Endodermal cell (in vitro differentiated cells): ENCODE results near the gene STRADA. TPM values are rescaled to one million over a fixed set of nuclear protein-coding genes. Genes with fewer than 3 reads are reported as not detected.

Experiments used
- DNase-seq: peaks from one replicate; pipeline ENCODE4 v3.0.0-alpha.2; 2017
- H3K27ac ChIP-seq: 2 replicates; pipeline ENCODE4 v1.5.1; 2013; ENCODE audit warnings: mild to moderate bottlenecking, low read depth, low read length, moderate library complexity
- H3K27me3 ChIP-seq: 2 replicates; pipeline ENCODE4 v1.6.1; 2013; ENCODE audit warnings: mild to moderate bottlenecking, low read length, moderate library complexity; ENCODE audit not compliant: insufficient read depth, control insufficient read depth, poor library complexity, severe bottlenecking
- H3K36me3 ChIP-seq: 2 replicates; pipeline ENCODE4 v1.7.0; 2013; ENCODE audit warnings: mild to moderate bottlenecking, low read length, moderate library complexity; ENCODE audit not compliant: control insufficient read depth, insufficient read depth
- H3K4me1 ChIP-seq: one replicate; pipeline ENCODE4 v1.7.0; 2013; ENCODE audit warnings: low read length; ENCODE audit not compliant: control insufficient read depth, insufficient read depth
- H3K4me3 ChIP-seq: 2 replicates; pipeline ENCODE4 v1.5.1; 2013; ENCODE audit warnings: mild to moderate bottlenecking, low read length, moderate library complexity
- H3K9ac ChIP-seq: 2 replicates; pipeline ENCODE4 v1.6.1; 2013; ENCODE audit warnings: mild to moderate bottlenecking, low read length, moderate library complexity; ENCODE audit not compliant: poor library complexity, severe bottlenecking; ENCODE audit errors: extremely low read depth
- H3K9me3 ChIP-seq: 2 replicates; pipeline ENCODE4 v1.6.1; 2013; ENCODE audit warnings: mild to moderate bottlenecking, low read length, moderate library complexity; ENCODE audit not compliant: control insufficient read depth
- H3K27ac Mint-ChIP-seq: 2 replicates; pipeline ENCODE4 v1.8.0; 2020; ENCODE audit warnings: mixed read lengths
- H3K27me3 Mint-ChIP-seq: 2 replicates; pipeline ENCODE4 v1.8.0; 2021; ENCODE audit warnings: mild to moderate bottlenecking, mixed read lengths; ENCODE audit not compliant: insufficient read depth
- H3K36me3 Mint-ChIP-seq: 2 replicates; pipeline ENCODE4 v1.8.0; 2020; ENCODE audit warnings: low read depth, mixed read lengths
- H3K4me1 Mint-ChIP-seq: 2 replicates; pipeline ENCODE4 v1.8.0; 2020; ENCODE audit warnings: mixed read lengths
- H3K4me3 Mint-ChIP-seq: 2 replicates; pipeline ENCODE4 v1.8.0; 2020; ENCODE audit warnings: mild to moderate bottlenecking, moderate library complexity, mixed read lengths
- H3K9me3 Mint-ChIP-seq: 2 replicates; pipeline ENCODE4 v1.8.0; 2020; ENCODE audit warnings: mild to moderate bottlenecking, mixed read lengths
- CTCF ChIP-seq: fragments of 200-600 bp; sonication (generic); conservative IDR thresholded peaks from 2 replicates; pipeline ENCODE4 v1.5.0; 2021; ENCODE audit warnings: antibody characterized with exemption, mild to moderate bottlenecking
- WGBS, 2 experiments: methylation state at CpG; one replicate each; pipeline versions ENCODE4 v1.1.5 to v1.1.7; 2013; ENCODE audit warnings: missing lambda C conversion rate in 2 of 2, mixed read lengths in 1 of 2; ENCODE audit not compliant: insufficient coverage in 1 of 2, insufficient read length in 1 of 2; 5-methylcytosine and 5-hydroxymethylcytosine counted together
- total RNA-seq, 2 donors: library from RNA; stranded (reverse); fragmentation: NEBNext Ultra II Directional in 1 of 2; extraction: Animal tissue kit (Norgen Biotek cat#: 25700) in 1 of 2; gene quantifications; 2 replicates in 1 of 2; 3 replicates in 1 of 2; pipeline ENCODE4 v1.2.1, GENCODE V29; 2021

The STRADA gene
- total RNA-seq, 2 donors from 2014 or later: 49.7 to 73.1 TPM

DNA sequence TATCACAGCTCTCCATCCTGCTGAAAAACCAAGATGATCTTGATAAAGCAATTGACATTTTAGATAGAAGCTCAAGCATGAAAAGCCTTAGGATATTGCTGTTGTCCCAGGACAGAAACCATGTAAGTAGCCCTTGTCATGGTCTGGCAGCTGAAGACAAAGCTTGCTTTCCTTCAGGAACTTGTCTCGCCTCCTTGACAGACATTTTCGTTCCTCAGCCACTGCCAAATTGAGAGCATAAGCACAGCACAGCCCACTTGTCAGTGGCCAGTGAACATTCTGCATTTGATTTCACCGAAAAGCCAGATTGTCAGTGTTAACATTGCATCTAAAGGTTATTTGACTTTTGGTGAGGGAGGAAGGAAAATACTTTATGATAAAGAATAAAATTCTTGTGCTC lies 83.8 kb downstream of the STRADA start:
- H3K27me3 Mint-ChIP-seq: no peaks in the 10 kb centered on the region
- Histone ChIP-seq H3K27ac (no peak overlapping the region), H3K36me3 (peaks cover 32% of the 10 kb centered on the region), H3K9ac (no peak overlapping the region), H3K4me1 (no peaks in the 10 kb centered on the region), H3K4me3 (no peak overlapping the region), H3K27me3 (no peaks in the 10 kb centered on the region), H3K9me3 (no peaks in the 10 kb centered on the region)
- no peaks in the 10 kb centered on the region for H3K4me1 Mint-ChIP-seq
- no peaks in the 10 kb centered on the region for H3K9me3 Mint-ChIP-seq
- no peak for DNase-seq
- peaks cover 38% of the 10 kb centered on the region for H3K36me3 Mint-ChIP-seq
- no peak overlapping the region for H3K27ac Mint-ChIP-seq
- 89 to 100% methylated on average over 2 to 3 of the region's 3 CpGs for WGBS, 2 experiments
- no peak for TF ChIP-seq CTCF
- no peak overlapping the region for H3K4me3 Mint-ChIP-seq

DNA sequence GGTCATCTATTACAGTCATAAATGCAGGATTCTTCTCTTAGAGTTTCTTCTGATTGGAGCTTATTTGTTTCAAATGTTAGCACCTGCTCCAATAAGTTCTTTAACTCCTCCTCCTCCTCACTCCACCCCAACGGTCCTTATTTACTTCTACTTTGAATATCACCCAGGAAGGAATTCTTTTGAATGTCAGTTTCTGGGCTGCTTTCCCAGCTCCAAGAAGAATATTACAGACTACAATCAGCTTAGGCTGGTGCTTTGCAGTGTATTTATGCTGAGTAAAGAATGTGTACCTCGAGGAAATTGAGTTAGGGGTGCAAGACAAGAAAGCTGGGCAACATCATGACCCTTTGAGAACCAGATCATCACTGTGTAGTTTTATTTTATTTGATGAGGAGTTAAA lies 88.5 kb downstream of the STRADA start:
- TF ChIP-seq CTCF: no peak
- Mint-ChIP-seq H3K9me3 (no peaks in the 10 kb centered on the region), H3K27me3 (no peaks in the 10 kb centered on the region), H3K27ac (no peak overlapping the region), H3K4me3 (no peak overlapping the region), H3K36me3 (peaks cover 28% of the 10 kb centered on the region), H3K4me1 (peaks cover 3% of the 10 kb centered on the region)
- H3K4me3 ChIP-seq: no peak overlapping the region
- no peak overlapping the region for H3K27ac ChIP-seq
- H3K36me3 ChIP-seq: peaks cover 23% of the 10 kb centered on the region
- no peaks in the 10 kb centered on the region for H3K27me3 ChIP-seq
- H3K9me3 ChIP-seq: no peaks in the 10 kb centered on the region
- no peak for DNase-seq
- 80 to 88% methylated on average over 2 of the region's 2 CpGs for WGBS, 2 experiments
- H3K9ac ChIP-seq: no peak overlapping the region
- no peaks in the 10 kb centered on the region for H3K4me1 ChIP-seq

Other genes with a start within 250 kb of the STRADA start
- gene KCNH6, start 218.4 kb downstream of the STRADA start, total RNA-seq: under 1 TPM; 0.79 to 0.95 TPM
- gene DCAF7, start 191.3 kb downstream of the STRADA start, total RNA-seq: 100 to 1,000 TPM in 1 of 2 donors, 10 to 100 TPM in 1; 96.0 to 114 TPM
- 10 to 100 TPM; 19.6 to 20.3 TPM for gene TACO1, start 140.9 kb downstream of the STRADA start, total RNA-seq
- gene MAP3K3, start 119.4 kb downstream of the STRADA start, total RNA-seq: 10 to 100 TPM; 19.9 to 23.3 TPM
- gene LIMD2, start 41.7 kb downstream of the STRADA start, total RNA-seq: 100 to 1,000 TPM in 1 of 2 donors, 10 to 100 TPM in 1; 97.5 to 111 TPM
- 10 to 100 TPM; 57.3 to 65.7 TPM for gene CCDC47, start 31.8 kb upstream of the STRADA start, total RNA-seq
- gene DDX42, start 32.4 kb upstream of the STRADA start, total RNA-seq: 100 to 1,000 TPM; 154 to 171 TPM
- 100 to 1,000 TPM; 137 TPM for gene PSMC5, start 85.6 kb upstream of the STRADA start, total RNA-seq
- gene FTSJ3, start 85.9 kb upstream of the STRADA start, total RNA-seq: 10 to 100 TPM; 58.5 to 72.3 TPM
- gene SMARCD2, start 100.9 kb upstream of the STRADA start, total RNA-seq: 10 to 100 TPM; 68.8 to 82.1 TPM
- gene CSH2, start 131.9 kb upstream of the STRADA start, total RNA-seq: under 1 TPM in 1 of 2 donors, not detected in 1; 0.57 TPM
- under 1 TPM; 0.42 to 0.49 TPM for gene GH2, start 140.1 kb upstream of the STRADA start, total RNA-seq
- gene CSH1, start 154.8 kb upstream of the STRADA start, total RNA-seq: under 1 TPM in 1 of 2 donors, not detected in 1; 0.64 TPM
- not detected for gene CSHL1, start 169.5 kb upstream of the STRADA start, total RNA-seq
- gene GH1, start 177.0 kb upstream of the STRADA start, total RNA-seq: not detected
- gene CD79B, start 190.5 kb upstream of the STRADA start, total RNA-seq: under 1 TPM; 0.35 to 0.44 TPM
- gene SCN4A, start 231.1 kb upstream of the STRADA start, total RNA-seq: 1 to 10 TPM; 3.9 to 4.4 TPM